GM19395 (cell line): Measurements from ENCODE around the gene ARVCF.

Source experiments
- ATAC-seq: cut with Tn5 transposase; IDR thresholded peaks from one replicate; pipeline ENCODE4 v1.9.1; 2021; ENCODE audit warnings: mild to moderate bottlenecking, moderate library complexity; ENCODE audit not compliant: unreplicated experiment

ARVCF gene

DNA sequence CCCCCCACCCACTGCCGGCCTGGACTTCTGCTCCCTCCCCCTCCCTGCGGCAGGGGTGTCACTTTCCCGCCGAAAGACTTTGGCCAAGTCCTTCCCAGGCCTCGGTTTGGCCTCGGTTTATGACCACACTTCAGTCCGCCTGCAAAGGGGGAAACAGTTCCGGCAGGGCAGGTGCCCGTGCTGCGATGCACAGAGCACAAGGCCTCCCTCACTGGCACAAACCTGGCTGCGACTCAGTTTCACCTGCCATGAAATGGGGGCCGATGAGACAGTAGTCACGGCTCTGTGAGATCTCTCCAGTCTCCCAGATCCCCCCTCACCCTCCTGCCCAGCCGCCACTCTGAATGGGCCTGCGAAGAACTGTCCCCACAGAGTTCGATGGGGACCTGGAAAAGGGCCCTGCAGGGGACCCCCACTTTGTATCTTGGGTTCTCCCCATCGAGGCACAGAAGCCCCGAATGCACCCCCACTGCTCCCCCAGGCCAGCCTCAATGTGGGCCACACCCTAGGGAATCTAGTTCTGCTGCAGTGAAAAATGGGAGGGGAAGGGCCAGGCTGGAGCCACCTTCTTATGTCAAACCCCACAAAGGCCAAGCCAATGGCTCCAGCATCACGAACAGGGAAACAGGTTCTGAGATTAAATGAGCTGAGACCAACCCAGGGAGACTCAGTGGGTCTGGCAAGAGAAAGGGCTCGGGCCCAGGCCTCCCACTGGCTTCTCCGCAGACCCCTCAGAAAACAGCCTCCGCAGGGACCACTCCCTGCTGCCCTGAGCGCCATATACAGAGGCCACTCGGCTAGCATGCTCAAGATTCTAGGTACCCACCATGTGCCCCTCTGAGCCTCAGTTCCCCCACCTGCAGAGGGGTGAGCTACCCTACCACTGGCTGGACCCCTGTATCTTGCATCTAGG is 29.0 kb downstream of the ARVCF start:
- ATAC-seq = no peak

DNA sequence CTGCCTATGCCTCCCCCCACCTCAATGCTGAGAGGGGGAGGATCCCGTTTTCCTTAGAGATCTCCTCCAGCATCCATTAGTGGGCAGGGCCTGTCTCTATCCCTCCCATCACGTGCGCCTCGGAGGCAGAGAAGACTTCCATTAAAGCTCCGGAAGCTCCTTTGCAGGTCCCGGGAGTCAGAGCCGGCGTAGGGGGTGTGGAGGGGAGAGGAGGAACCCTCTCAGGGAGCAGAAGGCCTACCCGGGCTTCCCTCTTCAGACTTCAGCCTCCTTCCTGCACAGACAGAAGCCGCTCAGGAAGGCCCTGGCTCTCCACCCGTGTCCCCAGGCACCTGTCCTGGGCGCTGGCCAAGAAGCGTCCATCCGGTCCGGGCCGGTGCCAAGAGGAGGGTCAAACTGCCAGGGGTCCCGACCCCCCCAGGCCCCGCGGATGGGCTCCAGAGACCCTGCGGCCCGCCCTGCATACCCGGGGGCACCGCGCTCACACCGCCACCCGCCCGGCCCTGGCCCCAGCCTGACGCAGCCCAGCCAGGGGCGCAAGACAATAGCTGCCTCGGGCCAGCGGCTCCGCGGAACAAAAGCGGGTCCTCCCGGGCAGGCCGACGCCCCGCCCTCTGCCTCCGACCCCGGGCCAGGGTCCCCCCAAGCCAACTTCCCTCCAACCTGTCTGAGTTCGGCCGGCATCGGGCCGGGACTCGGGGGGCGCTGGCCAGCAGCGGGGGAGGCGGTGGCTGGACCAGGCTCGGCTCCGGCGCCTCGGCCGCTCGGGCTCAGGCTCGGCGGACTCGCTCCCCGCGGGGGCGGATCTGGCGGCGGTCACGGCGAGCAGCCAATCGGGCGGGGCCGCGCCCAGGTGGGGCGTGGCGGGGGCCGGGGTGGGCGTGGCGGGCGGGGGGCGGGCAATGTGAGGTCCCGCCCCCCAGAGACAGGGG is 29.9 kb downstream of the ARVCF start:
- ATAC-seq = no peak

DNA sequence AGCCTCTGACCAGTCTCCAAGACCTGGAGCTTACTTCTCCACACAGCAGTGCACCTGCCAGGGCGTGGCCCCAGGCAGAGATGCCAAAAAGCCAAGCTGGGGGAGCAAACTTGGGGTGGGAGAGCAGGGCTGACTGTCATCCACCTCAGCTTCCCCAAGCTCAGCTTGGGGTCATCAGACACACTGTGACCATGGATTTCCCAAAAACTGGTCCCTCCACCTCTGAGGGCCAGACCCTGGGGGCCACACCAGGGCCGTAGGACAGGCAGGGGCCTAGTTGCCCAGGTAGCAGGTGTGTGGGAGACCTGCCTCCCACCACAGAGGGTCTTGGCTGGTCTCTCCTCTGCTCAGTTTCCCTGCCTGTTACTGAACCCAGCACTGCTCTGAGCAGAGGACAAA is 30.6 kb downstream of the ARVCF start:
- no peak for ATAC-seq

DNA sequence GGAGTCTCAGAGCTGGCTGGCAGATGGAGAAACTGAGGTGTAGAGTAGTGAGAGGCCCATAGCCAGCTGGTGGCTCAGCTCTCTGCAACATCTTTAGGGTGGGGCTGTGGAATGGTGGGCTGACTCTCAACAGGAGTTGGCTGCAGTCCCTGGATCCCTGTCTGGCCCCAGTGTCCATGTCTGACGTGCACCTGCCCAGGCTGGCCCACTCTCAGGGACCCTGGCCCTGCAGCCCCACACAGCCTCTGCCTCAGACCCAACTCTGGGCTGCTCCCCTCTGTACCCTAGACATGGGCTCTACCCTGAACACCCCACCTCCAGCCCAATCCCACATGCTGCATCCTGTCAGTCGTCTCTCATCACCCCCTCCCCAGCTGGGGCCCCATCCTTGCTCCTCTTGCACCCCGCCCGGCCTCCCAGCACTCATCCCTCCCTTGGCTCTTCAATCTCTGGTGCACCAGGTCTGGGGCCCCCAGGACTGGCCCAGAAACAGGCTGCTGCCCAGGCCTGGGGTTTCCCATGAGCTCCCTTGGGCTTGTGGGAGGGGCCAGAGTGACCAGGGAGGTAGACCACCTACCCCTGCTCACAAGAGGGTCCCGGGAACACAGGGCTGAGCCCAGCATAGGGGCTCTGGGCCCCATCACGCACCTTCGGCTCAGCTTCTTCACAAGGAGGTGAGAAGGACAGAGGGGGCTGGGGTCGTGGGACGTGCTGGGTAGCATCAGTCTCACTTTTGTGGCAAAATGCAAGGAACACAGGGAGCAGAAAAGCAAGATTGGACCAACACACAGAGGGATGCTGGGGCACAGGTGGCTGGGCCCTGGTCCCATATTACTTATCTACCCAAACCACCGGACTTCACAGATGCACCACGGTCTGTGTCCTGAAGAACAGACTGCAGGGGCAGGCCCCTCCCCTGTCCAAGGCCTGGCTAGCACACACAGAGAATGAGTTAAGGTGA is 31.5 kb downstream of the ARVCF start:
- no peak for ATAC-seq

DNA sequence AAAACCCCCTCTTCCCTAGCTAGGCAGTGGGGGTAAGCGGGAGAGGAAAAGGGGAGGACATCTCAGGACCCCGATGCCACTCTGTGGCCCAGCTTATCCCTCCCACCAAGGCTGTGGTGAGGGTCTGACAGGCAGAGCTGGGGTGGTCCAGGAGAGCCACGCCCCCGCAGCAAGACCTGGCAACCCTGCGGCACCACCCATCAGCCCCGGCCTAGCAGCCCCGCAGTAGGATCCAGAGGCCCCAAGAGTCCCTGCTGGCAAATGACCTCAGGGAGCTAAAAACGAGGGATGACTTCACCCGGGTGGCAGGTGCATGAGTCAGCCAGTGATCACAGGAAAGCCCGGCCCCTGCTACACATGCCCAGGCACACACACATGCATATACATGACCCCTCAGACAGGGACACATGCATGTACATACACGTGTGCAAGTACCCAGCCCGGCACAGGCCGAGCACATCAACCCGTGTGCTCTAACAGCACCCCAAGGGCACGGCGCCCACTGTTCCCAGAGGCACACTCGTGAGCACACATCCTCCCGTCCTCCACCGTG is 32.3 kb downstream of the ARVCF start:
- ATAC-seq = no peak

DNA sequence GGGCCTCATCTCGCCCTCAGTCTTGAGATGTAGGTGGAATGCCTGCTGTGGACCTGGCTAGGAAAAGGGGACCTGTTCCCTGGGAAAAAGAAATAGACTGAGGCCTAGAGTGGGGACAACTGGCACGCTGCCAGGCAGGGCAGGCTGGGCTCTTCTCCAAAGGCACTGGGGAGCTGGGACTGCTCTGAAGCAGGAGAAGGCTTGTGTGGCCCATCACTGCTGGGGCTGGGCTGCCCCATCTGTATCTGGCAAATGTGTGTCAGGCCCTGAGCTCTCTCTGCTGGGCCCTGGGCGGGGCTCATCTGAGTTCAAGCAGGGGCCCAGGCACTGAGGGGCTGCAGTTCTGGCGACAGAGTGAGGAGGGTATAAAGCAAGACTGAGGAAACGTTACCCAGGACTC is 32.9 kb downstream of the ARVCF start:
- no peak for ATAC-seq

DNA sequence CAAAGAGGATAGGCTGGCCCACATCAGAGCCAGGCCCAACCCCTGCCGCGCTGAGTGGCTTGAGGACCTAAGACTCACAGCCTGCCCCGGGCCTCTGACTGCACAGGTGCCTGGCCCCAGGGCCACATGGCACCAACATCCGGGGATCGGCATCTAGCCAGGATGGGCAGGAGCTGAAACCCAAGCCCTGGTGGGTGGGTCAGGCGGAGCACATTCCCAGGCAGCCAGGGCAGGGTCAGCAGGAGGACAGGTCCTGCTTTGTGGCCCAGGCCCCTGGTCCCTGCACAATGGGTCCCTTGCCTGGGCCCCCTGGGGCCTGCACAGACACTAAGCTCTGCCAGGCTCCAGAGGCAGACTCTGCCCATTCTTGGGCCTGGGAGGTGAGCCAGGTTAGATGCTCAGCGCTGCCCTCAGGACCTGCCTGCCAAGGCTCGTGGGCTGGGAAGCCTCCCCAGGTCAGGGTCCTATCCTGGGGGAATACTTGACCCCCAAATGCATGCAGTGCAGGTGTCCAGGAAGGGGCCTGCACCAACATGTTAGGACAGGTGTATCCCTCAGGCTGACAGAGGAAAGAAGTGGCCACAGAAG is 33.5 kb downstream of the ARVCF start:
- no peak for ATAC-seq

DNA sequence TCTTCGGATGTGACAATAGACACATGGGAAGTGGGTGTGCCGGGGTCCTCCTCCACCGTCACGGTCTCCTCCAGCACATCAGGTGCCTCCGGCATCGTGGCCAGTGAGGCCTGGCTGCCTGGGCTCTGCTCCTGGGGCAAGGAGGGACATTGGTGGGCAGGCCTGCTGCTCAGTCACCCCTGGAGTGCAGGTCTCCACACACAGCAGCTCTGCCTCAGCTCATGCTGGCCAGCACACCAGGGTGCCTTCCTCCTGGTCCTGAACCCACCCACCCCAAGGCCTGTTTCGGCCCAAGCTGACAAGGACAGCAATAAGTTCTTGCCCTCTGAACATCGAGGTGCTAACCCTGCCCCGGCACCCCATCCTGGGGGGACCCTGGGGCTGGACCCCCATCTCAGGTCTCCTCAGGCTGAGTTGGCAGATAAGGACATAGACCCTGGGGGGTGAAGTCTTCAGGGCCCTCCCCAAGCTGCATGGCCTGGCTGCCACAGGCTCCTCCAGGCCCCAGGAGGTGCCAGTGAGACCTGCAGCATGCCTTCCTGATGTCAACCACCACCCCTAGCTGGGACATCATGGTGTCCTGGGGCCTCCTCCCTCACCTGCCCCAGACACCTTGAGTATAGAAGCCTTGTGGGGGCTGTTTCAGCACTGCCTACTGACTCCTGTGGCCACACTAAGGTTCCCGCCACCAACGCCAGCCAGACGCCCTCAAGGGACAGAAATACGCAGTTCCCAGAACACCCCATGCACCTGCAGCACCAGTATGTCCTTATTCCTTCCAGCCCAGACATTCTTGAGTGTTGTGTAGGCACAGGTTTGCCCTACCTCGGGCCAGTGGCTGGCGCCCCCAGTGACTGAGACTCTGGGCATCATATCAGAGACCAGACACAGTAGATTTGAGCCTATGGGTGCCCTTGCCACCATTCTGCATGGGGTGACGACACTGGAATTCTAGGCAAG is 34.4 kb downstream of the ARVCF start:
- ATAC-seq = no peak

DNA sequence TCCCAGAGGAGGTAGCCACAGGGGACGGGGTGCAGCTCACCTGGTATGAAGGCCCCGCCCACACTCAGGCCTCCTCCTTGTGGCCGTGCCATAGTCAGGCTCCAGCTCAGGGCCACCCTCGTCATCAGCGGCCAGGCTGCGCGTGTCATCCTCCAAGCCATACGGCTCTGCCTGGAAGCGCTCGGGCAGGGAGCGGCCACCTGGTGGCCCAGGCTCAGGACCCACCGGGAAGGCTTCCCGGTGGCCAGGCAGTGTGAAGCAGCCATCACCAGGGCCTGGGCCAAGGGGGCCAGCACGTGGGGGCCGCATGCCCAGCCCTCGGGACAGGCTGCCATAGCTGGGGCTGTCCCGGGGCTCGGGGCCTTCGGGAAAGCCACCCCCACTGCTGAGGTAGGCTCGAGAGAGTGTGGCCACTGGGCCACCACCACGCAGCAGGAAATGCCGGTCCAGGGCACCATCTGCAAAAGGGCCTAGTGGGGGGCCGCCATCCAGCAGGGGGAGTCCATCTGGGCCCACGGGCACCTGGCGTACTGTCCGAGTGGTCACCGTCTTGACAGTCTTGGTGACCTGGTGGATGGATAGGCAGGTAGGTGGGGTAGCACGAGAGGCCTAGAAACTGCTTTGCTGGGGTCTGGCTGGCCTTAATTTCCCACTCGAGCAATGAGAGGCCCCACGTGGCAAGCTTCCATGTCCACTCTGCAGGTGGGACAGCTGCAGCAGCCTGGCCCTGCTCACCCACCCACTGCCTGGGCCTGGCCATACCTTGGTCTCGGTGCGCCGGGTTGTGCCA is 35.3 kb downstream of the ARVCF start:
- no peak for ATAC-seq

DNA sequence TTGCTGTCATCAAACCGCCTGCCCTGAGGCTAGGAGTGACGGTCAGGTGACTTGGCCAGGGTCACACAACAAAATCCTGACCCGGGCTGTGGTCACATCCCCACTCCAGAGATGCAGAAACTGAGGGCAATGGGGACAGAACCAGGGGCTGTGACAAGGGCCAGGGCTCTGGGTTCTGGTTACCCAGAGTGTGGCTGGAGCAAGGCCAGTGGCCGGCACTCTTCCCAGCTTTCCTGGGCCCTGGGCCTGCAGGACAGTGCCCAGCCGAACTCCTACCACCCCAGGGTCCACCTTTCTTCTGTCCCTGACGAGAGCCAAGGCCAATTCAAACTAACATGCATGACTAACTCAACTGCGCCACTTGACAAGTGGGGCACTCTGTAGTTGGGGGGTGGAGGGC is 35.9 kb downstream of the ARVCF start:
- no peak for ATAC-seq

DNA sequence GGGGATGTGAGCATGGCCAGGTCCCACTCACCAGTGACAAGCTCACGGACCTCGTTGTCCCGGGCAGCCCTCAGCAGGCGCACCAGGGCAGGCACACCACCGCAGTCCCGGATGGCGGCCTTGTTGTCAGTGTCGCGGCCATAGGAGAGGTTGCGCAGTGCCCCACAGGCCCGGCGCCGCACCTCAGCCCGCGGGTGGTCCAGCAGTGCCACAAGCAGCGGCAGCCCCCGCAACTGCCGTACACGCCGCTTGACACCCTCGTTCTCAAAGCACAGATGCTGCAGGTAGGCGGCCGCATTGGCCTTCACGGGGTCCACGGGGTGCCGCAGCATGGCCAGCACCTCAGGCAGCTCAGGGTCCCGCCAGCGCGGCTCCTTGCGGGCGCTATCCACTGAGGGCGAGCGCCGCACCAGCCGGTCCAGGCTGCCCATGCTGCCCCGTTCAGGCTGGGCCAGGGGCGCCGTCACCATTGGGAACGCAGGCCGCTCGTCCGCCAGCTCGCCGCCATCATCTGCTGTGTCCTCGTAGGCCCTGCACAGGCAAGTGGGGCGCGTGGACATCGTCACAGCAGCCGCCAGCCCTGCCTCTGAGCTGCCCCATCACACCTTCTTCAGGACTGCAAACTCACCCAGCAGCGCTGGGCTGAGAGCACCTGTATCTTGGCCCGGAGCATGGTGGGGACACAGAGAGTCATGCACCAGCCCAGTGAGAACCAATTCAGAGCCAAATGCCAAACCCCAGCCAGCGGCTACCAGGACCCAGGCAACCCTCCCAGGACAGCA is 36.7 kb downstream of the ARVCF start:
- ATAC-seq = no peak

DNA sequence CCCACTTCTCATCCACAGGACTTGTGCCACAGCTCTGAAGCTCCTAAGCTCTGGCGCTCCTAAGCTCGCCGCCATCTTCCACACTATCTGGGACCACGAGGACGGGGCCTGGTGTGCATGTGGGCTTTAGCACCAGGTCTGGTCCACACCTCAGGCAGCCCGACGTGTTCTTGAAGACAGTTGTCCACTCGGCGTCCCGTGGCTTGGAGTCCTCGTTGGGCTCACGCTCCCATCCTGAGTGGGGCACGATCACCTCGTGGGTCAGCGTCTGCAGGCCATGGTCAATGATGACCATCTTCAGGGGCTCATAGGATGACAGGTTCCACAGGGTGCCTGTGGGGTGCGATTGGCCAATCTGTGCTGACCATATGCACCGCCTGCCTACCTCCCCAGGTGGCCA is 37.9 kb downstream of the ARVCF start:
- no peak for ATAC-seq

DNA sequence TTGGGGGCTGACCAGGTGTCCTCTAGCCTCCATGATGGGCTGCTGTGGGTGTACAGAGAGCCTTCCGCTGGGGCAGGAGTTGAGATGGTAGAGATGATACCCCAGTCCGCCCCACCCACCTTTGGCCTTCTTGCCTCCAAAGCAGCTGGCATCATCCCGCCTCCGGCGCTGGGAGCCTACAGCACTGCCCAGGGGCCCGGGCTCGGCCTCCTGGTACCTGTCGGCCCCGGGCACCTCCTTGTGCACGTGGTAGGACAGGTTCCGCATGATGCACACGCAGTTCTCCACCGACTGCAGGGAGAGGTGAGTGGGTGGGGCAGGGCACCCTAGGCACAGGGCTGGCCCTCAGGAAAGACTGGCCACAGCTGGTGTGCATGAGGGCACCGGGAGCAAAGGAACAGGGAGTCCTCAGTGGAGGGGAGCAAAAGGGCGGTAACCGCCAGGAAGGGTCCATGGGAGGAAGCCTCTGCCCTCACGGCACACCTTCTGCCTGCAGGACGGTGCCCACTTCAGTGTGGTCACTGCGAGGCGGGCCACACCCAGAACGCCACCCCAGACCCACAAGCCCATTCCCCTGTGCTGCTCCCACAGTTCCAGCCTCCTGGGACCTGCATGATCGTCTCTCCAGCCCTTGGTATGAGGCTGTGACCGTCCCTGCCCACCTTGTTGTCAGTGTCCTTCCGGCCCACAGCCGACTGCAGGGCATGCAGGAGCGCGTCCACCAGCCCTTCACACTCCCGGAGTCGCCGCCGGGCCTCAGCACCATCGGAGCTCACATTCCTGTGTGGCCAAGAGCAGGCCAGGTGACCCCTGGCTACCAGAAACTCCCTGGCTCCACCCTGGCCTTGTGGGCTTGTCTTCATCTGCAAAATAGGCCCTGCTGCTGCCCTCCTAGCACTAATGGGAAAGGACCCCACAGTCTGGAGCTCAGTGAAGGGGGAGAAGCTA is 39.1 kb downstream of the ARVCF start:
- no peak for ATAC-seq

DNA sequence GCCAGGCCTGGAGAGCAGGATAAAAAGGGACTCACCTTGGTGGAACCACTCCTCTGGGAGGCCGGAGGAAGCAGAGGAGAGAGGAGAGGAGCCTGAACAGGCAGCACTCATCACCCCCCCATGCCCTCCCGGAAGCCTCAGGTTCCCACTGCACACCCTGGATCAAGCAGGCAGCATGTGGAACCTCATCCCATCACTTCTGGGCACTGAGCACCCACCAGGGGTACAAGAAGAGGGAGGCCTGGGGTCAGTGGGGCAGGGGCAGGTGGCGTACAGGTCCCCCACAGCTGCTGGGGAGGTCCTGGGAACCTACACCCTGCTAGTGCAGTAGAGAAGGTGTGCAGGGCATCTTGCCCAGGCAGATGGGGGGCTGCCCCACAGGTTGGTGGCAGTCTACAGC is 40.0 kb downstream of the ARVCF start:
- ATAC-seq = no peak

DNA sequence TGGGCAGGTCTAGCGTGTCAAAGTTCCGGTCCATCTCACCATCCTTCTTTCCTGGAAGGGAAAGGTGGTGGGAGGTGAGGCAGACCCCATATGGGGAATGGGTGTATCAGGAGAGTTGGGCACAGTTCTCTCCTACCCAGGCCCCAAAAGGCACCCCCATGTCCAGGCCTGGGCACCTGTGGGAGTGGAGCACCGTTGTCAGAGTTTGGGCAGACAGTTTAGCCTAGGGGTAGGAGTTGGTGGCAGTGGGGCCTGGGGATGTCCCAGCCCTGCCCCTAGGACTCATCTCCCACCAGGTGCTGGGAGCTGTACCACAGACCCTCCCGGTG is 41.0 kb downstream of the ARVCF start:
- ATAC-seq = no peak

DNA sequence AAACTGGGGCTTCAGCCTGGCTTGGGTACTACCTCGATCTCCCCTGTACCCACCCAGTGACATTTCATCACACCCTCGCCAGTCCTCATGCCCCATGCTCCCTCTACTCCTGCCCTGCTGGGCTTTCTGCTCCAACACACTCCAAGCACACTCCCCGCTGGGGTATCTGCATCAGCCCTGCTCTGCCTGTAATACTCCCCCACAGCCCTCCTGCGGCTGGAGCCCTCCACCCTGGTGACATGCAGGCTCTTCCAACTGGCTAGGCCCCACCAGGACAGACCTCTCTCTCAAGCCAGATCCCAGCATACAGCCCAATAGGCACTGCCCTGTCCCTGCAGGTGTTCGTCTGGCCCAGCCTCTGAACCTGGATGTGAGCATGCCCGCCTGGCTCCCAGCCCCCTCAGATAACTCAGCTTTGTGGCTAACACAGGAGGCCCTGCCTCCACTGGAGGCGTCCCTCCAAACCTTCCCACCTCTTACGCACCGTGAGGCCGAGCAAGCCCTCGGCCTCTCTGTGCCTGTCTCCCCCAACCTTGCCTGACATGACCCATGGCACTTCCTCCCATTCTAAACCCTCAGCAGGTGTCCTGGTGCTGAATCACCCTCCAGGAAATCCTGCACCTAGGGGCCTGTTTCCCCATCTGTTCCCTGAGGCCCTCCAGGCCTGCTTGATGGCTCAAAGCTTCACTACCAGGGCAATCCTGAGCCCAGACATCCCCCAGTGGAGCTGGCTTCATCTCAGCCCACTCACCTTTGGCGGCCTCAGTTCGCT is 41.5 kb downstream of the ARVCF start:
- ATAC-seq = no peak
